Measurements from ENCODE around the gene KLF16. TPM values are rescaled to one million over a fixed set of nuclear protein-coding genes. Genes with fewer than 3 reads are reported as not detected.

KLF16 gene
- total and polyA plus RNA-seq, 2 experiments from 2014 or later = 4.6 to 11.0 TPM

DNA sequence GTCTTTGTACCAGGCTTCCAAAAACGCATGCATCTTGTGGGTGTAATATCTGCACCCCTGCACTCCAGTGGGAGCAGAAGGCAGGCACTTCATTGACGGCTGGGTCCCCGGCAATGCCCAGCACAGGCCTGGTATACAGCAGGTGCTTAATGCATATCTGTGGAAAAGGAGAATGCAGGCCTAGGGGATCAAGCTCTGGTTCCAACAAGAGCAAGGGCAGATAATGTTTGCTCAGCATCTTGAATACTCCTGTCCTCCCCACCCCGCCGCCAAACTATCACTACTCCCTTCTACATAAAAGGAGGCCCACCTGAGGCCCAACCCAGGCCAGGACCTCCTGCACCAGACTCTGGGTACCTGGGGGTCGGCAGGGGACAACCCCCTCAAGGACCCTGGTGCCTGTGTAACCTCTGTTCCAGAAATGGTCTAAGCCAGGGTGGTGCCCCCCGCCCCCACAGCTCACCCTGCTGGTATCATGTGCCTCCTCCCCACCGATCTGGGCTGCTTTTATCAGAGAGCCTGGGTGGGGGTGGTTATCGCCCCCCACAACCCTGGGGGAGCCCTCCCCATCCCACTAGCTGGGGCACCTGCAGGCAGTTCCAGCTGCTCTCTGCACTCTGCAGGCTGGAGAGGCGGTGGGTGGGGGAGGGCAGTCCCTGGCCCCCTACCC lies 4.8 kb downstream of the KLF16 start:
- Histone ChIP-seq H3K9ac (no peak overlapping the region), H3K9me3 (ENCODE audit: low read depth) (no peaks in the 10 kb centered on the region), H3K27ac (no peak overlapping the region), H3K9me2 (ENCODE audit: insufficient read depth) (no peaks in the 10 kb centered on the region), H3K36me3 (ENCODE audit: low read depth) (no peaks in the 10 kb centered on the region), H3K4me2 (ENCODE audit: unreplicated experiment) (no peak overlapping the region), H2AFZ (no peak overlapping the region), H3K79me2 (ENCODE audit: insufficient read depth) (peaks cover 89% of the 10 kb centered on the region), H3F3A (ENCODE audit: insufficient read depth) (peaks cover 9% of the 10 kb centered on the region; the same call in 1 of the 2 replicates), H4K20me1 (ENCODE audit: insufficient read depth) (no peaks in the 10 kb centered on the region), H3K4me3 (no peak overlapping the region), H3K4me1 (ENCODE audit: insufficient read depth) (peaks cover 39% of the 10 kb centered on the region), H3K27me3 (replicated peaks; ENCODE audit: insufficient read depth) (no peaks in the 10 kb centered on the region)
- TF ChIP-seq EZH2phosphoT487 (IDR thresholded peaks at IDR 0.05; ENCODE audit: insufficient read depth, low read depth) (no peak), EZH2 (IDR thresholded peaks at IDR 0.05; ENCODE audit: insufficient read depth, poor library complexity, severe bottlenecking) (no peak)
- 69 to 71% methylated on average over 9 to 10 of the region's 10 CpGs for WGBS, 2 experiments (ENCODE audit: low coverage in 1 of 2, low lambda C conversion rate in 2 of 2, missing lambda C conversion rate in 2 of 2)
- in situ Hi-C loops (cut with MboI) = no loop called here
- DNase-seq = no peak

GRCh38 chr19:1857648-1858326 lies 5.6 kb downstream of the KLF16 start:
- Histone ChIP-seq H3K9ac (peak overlapping the region; percentile 87), H4K20me1 (ENCODE audit: insufficient read depth) (no peaks in the 10 kb centered on the region), H3K27me3 (replicated peaks; ENCODE audit: insufficient read depth) (no peaks in the 10 kb centered on the region), H3K36me3 (ENCODE audit: low read depth) (no peaks in the 10 kb centered on the region), H3K9me3 (ENCODE audit: low read depth) (no peaks in the 10 kb centered on the region), H3K9me2 (ENCODE audit: insufficient read depth) (no peaks in the 10 kb centered on the region), H3K4me1 (ENCODE audit: insufficient read depth) (peaks cover 39% of the 10 kb centered on the region), H3K79me2 (ENCODE audit: insufficient read depth) (peaks cover 97% of the 10 kb centered on the region), H3F3A (ENCODE audit: insufficient read depth) (peaks cover 9% of the 10 kb centered on the region; the same call in 1 of the 2 replicates), H3K4me3 (peak overlapping the region; percentile 66), H3K4me2 (ENCODE audit: unreplicated experiment) (peak overlapping the region; percentile 74), H2AFZ (0 out of 2 replicates have a peak overlapping the region, but pooled peaks have one; percentile 2), H3K27ac (peak overlapping the region; percentile 93)
- TF ChIP-seq EZH2 (IDR thresholded peaks at IDR 0.05; ENCODE audit: insufficient read depth, poor library complexity, severe bottlenecking) (no peak), EZH2phosphoT487 (IDR thresholded peaks at IDR 0.05; ENCODE audit: insufficient read depth, low read depth) (no peak)
- no peak for DNase-seq
- WGBS, 2 experiments (ENCODE audit: low coverage in 1 of 2, low lambda C conversion rate in 2 of 2, missing lambda C conversion rate in 2 of 2) = 53 to 88% methylated on average over 5 to 16 of the region's 16 CpGs
- in situ Hi-C loops (cut with MboI) = no loop called here

- no peaks in the 10 kb centered on the region for H3K9me2 ChIP-seq (ENCODE audit: insufficient read depth)
- H3K27me3 ChIP-seq (replicated peaks; ENCODE audit: insufficient read depth) = no peaks in the 10 kb centered on the region
- H2AFZ ChIP-seq = 0 out of 2 replicates have a peak overlapping the region, but pooled peaks have one; percentile 2
- peaks cover 39% of the 10 kb centered on the region for H3K4me1 ChIP-seq (ENCODE audit: insufficient read depth)
- H4K20me1 ChIP-seq (ENCODE audit: insufficient read depth) = no peaks in the 10 kb centered on the region
- in situ Hi-C loops (cut with MboI) = no loop called here
- peak overlapping the region; percentile 66 for H3K4me3 ChIP-seq
- 2 to 4% methylated on average over 57 of the region's 73 CpGs for WGBS, 2 experiments (ENCODE audit: low coverage in 1 of 2, low lambda C conversion rate in 2 of 2, missing lambda C conversion rate in 2 of 2)
- peak overlapping the region; percentile 74 for H3K4me2 ChIP-seq (ENCODE audit: unreplicated experiment)
- peak; percentile 96 for DNase-seq
- H3K27ac ChIP-seq = peak overlapping the region; percentile 93
- TF ChIP-seq EZH2 (IDR thresholded peaks at IDR 0.05; ENCODE audit: insufficient read depth, poor library complexity, severe bottlenecking) = no peak
- no peak for TF ChIP-seq EZH2phosphoT487 (IDR thresholded peaks at IDR 0.05; ENCODE audit: insufficient read depth, low read depth)
- peaks cover 9% of the 10 kb centered on the region; the same call in 1 of the 2 replicates for H3F3A ChIP-seq (ENCODE audit: insufficient read depth)
- peak overlapping the region; percentile 87 for H3K9ac ChIP-seq
- H3K36me3 ChIP-seq (ENCODE audit: low read depth) = no peaks in the 10 kb centered on the region
- H3K9me3 ChIP-seq (ENCODE audit: low read depth) = no peaks in the 10 kb centered on the region
- peaks cover 98% of the 10 kb centered on the region for H3K79me2 ChIP-seq (ENCODE audit: insufficient read depth)
Observed at GRCh38 chr19:1856698-1857603, 6.4 kb downstream of the KLF16 start.

- peaks cover 9% of the 10 kb centered on the region; the same call in 1 of the 2 replicates for H3F3A ChIP-seq (ENCODE audit: insufficient read depth)
- H3K9me2 ChIP-seq (ENCODE audit: insufficient read depth) = no peaks in the 10 kb centered on the region
- in situ Hi-C loops (cut with MboI) = no loop called here
- H3K27me3 ChIP-seq (replicated peaks; ENCODE audit: insufficient read depth) = no peaks in the 10 kb centered on the region
- H4K20me1 ChIP-seq (ENCODE audit: insufficient read depth) = no peaks in the 10 kb centered on the region
- no peak overlapping the region for H2AFZ ChIP-seq
- H3K27ac ChIP-seq = peak overlapping the region; percentile 93
- H3K9me3 ChIP-seq (ENCODE audit: low read depth) = no peaks in the 10 kb centered on the region
- 26 to 36% methylated on average over 6 of the region's 6 CpGs for WGBS, 2 experiments (ENCODE audit: low coverage in 1 of 2, low lambda C conversion rate in 2 of 2, missing lambda C conversion rate in 2 of 2)
- H3K4me1 ChIP-seq (ENCODE audit: insufficient read depth) = peaks cover 39% of the 10 kb centered on the region
- H3K4me3 ChIP-seq = peak overlapping the region; percentile 66
- no peaks in the 10 kb centered on the region for H3K36me3 ChIP-seq (ENCODE audit: low read depth)
- peak overlapping the region; percentile 87 for H3K9ac ChIP-seq
- peaks cover 95% of the 10 kb centered on the region for H3K79me2 ChIP-seq (ENCODE audit: insufficient read depth)
- DNase-seq = peak; percentile 23
- TF ChIP-seq EZH2phosphoT487 (IDR thresholded peaks at IDR 0.05; ENCODE audit: insufficient read depth, low read depth) = no peak
- TF ChIP-seq EZH2 (IDR thresholded peaks at IDR 0.05; ENCODE audit: insufficient read depth, poor library complexity, severe bottlenecking) = no peak
- peak overlapping the region; percentile 74 for H3K4me2 ChIP-seq (ENCODE audit: unreplicated experiment)
Observed at GRCh38 chr19:1856345-1856697, 7.1 kb downstream of the KLF16 start.

Measured in GM23248 (cell line).